Suprapubic skin (tissue), 4 donors: Measurements from ENCODE around the gene PDS5B.

Experiments used
- CTCF ChIP-seq, 2 donors: fragments of 200-600 bp in 1 of 2; fragments of 450-650 bp in 1 of 2; sonication (generic) in 1 of 2; IDR thresholded peaks; one replicate each; pipeline ENCODE4 v1.5.1; 2016 to 2019; ENCODE audit warnings: antibody characterized with exemption in 2 of 2, mild to moderate bottlenecking in 1 of 2, moderate library complexity in 1 of 2
- EP300 ChIP-seq: sonication (generic); formaldehyde crosslinking; IDR thresholded peaks from one replicate; pipeline ENCODE4 v1.6.1; 2017; ENCODE audit warnings: antibody characterized with exemption
- POLR2A ChIP-seq, 2 donors: fragments of 450-650 bp; IDR thresholded peaks; one replicate each; pipeline ENCODE4 v1.6.1; 2017; ENCODE audit warnings: antibody characterized with exemption in 2 of 2, mild to moderate bottlenecking in 2 of 2, moderate library complexity in 2 of 2
- POLR2AphosphoS5 ChIP-seq, 3 donors: sonication (generic); formaldehyde crosslinking; IDR thresholded peaks; one replicate each; pipeline ENCODE4 v1.6.1; 2017; ENCODE audit warnings: antibody characterized with exemption in 3 of 3

GRCh38 chr13:32733690-32734089 is 147.4 kb downstream of the PDS5B start:
- TF ChIP-seq POLR2A (IDR thresholded peaks at IDR 0.05) (no peak), CTCF (IDR thresholded peaks at IDR 0.05) (no peak), POLR2AphosphoS5 (IDR thresholded peaks at IDR 0.05) (no peak), EP300 (no peak)
